ENCODE results near the gene COBL. TPM values are rescaled to one million over a fixed set of nuclear protein-coding genes. Genes with fewer than 3 reads are reported as not detected.

Gene COBL
- total RNA-seq, 3 donors from 2014 or later (not counting 1 experiment from before 2014, with no cell fraction given), result not detected

DNA sequence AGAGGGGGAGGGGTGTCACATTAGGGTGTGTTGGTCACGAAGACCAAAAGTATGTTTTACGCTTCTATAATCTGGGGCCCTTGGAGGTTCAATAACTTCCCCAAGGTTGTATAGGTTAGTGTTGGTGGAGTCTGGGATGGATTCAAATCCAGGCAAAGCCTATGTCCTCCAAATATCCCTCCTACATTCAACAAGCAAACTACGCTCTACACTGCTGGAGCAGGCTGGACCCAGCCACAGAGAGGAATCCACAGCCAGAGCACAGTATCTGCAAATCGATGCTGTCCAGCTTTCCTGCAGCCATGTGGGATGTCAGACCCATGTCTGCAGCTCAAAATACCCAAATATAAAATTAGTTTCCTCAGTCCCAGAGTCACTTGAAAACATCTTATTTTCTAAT is 198.0 kb downstream of the COBL start:
- Mint-ChIP-seq H3K4me3 (no peak overlapping the region), H3K4me1 (peaks cover 6 to 13% of the 10 kb centered on the region in 2 donors), H3K9me3 (peaks cover 2% of the 10 kb centered on the region in 2 donors), H3K27me3 (ENCODE audit: low read depth in 2 of 2) (peaks cover 0 to 10% of the 10 kb centered on the region in 2 donors), H3K36me3 (no peaks in the 10 kb centered on the region), H3K27ac (no peak overlapping the region)
- no peak for ATAC-seq
- WGBS (ENCODE audit: insufficient coverage), result 93% methylated on average over 4 of the region's 4 CpGs
- intact Hi-C loops (cut with micrococcal nuclease), result no loop called here
- no peak for DNase-seq
- H3K27me3 ChIP-seq (ENCODE audit: control insufficient read depth, insufficient read depth, low read length), result no peaks in the 10 kb centered on the region
- no peak overlapping the region for H3K4me3 ChIP-seq (ENCODE audit: low read length)
- H3K36me3 ChIP-seq (ENCODE audit: control insufficient read depth, insufficient read depth, low read length), result no peaks in the 10 kb centered on the region
- no peak overlapping the region for H3K27ac ChIP-seq (ENCODE audit: low read length)
- TF ChIP-seq, protein P1, sequence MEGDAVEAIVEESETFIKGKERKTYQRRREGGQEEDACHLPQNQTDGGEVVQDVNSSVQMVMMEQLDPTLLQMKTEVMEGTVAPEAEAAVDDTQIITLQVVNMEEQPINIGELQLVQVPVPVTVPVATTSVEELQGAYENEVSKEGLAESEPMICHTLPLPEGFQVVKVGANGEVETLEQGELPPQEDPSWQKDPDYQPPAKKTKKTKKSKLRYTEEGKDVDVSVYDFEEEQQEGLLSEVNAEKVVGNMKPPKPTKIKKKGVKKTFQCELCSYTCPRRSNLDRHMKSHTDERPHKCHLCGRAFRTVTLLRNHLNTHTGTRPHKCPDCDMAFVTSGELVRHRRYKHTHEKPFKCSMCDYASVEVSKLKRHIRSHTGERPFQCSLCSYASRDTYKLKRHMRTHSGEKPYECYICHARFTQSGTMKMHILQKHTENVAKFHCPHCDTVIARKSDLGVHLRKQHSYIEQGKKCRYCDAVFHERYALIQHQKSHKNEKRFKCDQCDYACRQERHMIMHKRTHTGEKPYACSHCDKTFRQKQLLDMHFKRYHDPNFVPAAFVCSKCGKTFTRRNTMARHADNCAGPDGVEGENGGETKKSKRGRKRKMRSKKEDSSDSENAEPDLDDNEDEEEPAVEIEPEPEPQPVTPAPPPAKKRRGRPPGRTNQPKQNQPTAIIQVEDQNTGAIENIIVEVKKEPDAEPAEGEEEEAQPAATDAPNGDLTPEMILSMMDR (IDR thresholded peaks at IDR 0.05), result no peak
- no peaks in the 10 kb centered on the region for H3K4me1 ChIP-seq (ENCODE audit: control insufficient read depth, insufficient read depth, low read length)
- no peaks in the 10 kb centered on the region for H3K9me3 ChIP-seq (ENCODE audit: control insufficient read depth, insufficient read depth, low read length)

DNA sequence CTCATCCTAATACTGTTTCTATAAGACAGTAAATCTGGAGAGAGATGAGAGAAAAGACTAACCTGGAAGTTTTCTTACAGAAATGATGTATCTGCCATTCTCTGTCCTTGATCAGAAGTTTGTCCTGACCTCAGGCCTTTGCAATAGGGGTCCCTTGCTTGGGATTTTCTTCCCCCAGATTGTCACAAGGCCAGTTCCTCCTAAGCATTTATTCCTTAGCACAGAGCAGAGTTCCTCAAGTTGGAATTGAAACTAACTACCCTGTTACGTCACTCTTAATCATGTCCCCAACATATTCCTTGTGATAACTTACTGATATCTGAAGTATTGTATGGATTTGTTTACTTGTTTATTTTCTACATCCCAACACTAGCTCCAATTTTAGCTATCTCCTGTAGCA is 202.1 kb downstream of the COBL start:
- H3K36me3 ChIP-seq (ENCODE audit: control insufficient read depth, insufficient read depth, low read length), result no peaks in the 10 kb centered on the region
- H3K27ac Mint-ChIP-seq, result no peak overlapping the region
- intact Hi-C loops (cut with micrococcal nuclease), result no loop called here
- H3K4me3 Mint-ChIP-seq, result no peak overlapping the region
- no CpG with 5 or more reads among the region's 1 CpG for WGBS (ENCODE audit: insufficient coverage)
- no peaks in the 10 kb centered on the region for H3K4me1 Mint-ChIP-seq
- no peak overlapping the region for H3K27ac ChIP-seq (ENCODE audit: low read length)
- no peaks in the 10 kb centered on the region for H3K4me1 ChIP-seq (ENCODE audit: control insufficient read depth, insufficient read depth, low read length)
- TF ChIP-seq, protein P1 (IDR thresholded peaks at IDR 0.05), result no peak
- peaks cover 2% of the 10 kb centered on the region in 2 donors for H3K9me3 Mint-ChIP-seq
- H3K27me3 ChIP-seq (ENCODE audit: control insufficient read depth, insufficient read depth, low read length), result no peaks in the 10 kb centered on the region
- no peak for DNase-seq
- no peaks in the 10 kb centered on the region for H3K36me3 Mint-ChIP-seq
- no peak overlapping the region for H3K4me3 ChIP-seq (ENCODE audit: low read length)
- ATAC-seq, result no peak
- H3K9me3 ChIP-seq (ENCODE audit: control insufficient read depth, insufficient read depth, low read length), result no peaks in the 10 kb centered on the region
- H3K27me3 Mint-ChIP-seq (ENCODE audit: low read depth in 2 of 2), result no peaks in the 10 kb centered on the region

DNA sequence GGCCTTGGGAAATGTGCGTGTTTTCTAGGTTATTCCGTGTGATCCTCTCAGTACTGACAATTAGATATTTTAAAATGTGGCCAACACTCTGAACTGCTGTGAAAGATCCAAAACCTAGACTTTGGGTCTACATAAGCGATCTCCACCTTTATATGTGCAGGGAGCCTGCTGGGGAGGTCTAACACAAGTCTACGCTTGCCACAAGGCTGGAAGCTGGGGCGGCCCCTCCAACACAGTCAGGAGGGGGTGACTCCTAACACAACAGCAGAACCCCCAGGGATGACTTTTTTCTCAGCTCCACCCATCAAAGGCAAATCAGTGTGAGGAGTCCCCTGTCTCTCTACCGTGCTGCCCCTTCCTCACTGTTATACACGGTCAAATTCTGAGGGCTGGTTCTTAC is 202.6 kb downstream of the COBL start:
- H3K4me3 Mint-ChIP-seq, result no peak overlapping the region
- WGBS (ENCODE audit: insufficient coverage), result 93% methylated on average over 7 of the region's 7 CpGs
- no peak for ATAC-seq

DNA sequence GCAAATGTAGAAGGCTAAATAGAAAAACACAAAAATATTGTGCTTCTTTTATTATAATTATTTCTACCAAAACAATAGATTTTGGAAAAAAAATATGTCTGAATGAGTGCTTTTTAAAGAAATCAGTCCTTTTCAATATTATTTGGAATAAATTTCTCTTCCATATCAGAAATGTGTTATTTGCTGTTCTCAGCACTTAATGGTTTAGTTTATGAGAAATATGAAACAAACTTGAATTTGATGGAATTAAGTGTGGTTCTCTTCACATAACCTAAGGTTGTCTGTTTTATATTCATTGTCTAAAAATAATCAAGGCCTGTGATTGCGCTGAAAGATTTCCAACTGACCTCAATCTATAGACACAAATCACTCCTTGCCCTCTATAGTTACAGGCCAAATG is 203.0 kb downstream of the COBL start:
- no peak overlapping the region for H3K27ac Mint-ChIP-seq

More for the DNA sequence above, 202.6 kb downstream of the COBL start:
- no peaks in the 10 kb centered on the region for H3K27me3 Mint-ChIP-seq (ENCODE audit: low read depth in 2 of 2)
- H3K9me3 ChIP-seq (ENCODE audit: control insufficient read depth, insufficient read depth, low read length), result no peaks in the 10 kb centered on the region
- no peak overlapping the region for H3K4me3 ChIP-seq (ENCODE audit: low read length)
- no peaks in the 10 kb centered on the region for H3K36me3 Mint-ChIP-seq
- intact Hi-C loops (cut with micrococcal nuclease), result no loop called here
- DNase-seq, result no peak
- H3K27me3 ChIP-seq (ENCODE audit: control insufficient read depth, insufficient read depth, low read length), result no peaks in the 10 kb centered on the region
- peaks cover 2% of the 10 kb centered on the region in 2 donors for H3K9me3 Mint-ChIP-seq
- no peak overlapping the region for H3K27ac ChIP-seq (ENCODE audit: low read length)
- no peak overlapping the region for H3K27ac Mint-ChIP-seq
- no peaks in the 10 kb centered on the region for H3K4me1 Mint-ChIP-seq
- TF ChIP-seq, protein P1 (IDR thresholded peaks at IDR 0.05), result no peak
- no peaks in the 10 kb centered on the region for H3K4me1 ChIP-seq (ENCODE audit: control insufficient read depth, insufficient read depth, low read length)
- no peaks in the 10 kb centered on the region for H3K36me3 ChIP-seq (ENCODE audit: control insufficient read depth, insufficient read depth, low read length)

More for the DNA sequence above, 203.0 kb downstream of the COBL start:
- H3K27ac ChIP-seq (ENCODE audit: low read length), result no peak overlapping the region
- no peaks in the 10 kb centered on the region for H3K36me3 Mint-ChIP-seq
- no peaks in the 10 kb centered on the region for H3K36me3 ChIP-seq (ENCODE audit: control insufficient read depth, insufficient read depth, low read length)
- intact Hi-C loops (cut with micrococcal nuclease), result no loop called here
- DNase-seq (no peak), ATAC-seq (no peak)
- WGBS (ENCODE audit: insufficient coverage), result 100% methylated on average over 1 of the region's 1 CpG
- TF ChIP-seq, protein P1 (IDR thresholded peaks at IDR 0.05), result no peak
- H3K4me3 Mint-ChIP-seq, result no peak overlapping the region
- H3K4me1 Mint-ChIP-seq, result no peaks in the 10 kb centered on the region
- H3K9me3 ChIP-seq (ENCODE audit: control insufficient read depth, insufficient read depth, low read length), result no peaks in the 10 kb centered on the region
- peaks cover 2% of the 10 kb centered on the region in 2 donors for H3K9me3 Mint-ChIP-seq
- no peaks in the 10 kb centered on the region for H3K4me1 ChIP-seq (ENCODE audit: control insufficient read depth, insufficient read depth, low read length)
- no peaks in the 10 kb centered on the region for H3K27me3 ChIP-seq (ENCODE audit: control insufficient read depth, insufficient read depth, low read length)
- no peak overlapping the region for H3K4me3 ChIP-seq (ENCODE audit: low read length)
- no peaks in the 10 kb centered on the region for H3K27me3 Mint-ChIP-seq (ENCODE audit: low read depth in 2 of 2)

Data from natural killer cell (primary cell).